ENCODE results near the gene CHMP4B.
A peak's percentile ranks its signal among the peaks of the same experiment; 100 is the strongest.
"Not testable (repeated sequence)": the region's sequence is repeated elsewhere in the genome, so short reads cannot be mapped to it uniquely, and the experiment has no call there.

CHMP4B gene

DNA sequence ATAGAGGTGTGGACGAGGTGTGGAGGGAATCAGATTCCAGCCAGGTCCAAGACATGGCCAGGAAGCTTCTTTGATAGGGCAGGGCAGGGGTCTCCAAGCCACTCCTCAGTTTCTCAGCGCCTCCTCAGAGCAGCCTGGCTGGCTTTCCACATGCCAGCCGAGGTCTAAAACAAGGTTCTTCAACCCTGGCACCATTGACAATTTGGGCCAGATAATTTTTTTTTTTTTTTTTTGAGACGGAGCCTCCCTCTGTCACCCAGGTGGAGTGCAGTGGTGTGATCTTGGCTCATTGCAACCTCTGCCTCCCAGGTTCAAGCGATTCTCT is 21.3 kb upstream of the CHMP4B start:
- no peak for DNase-seq (ENCODE audit: low read depth)

DNA sequence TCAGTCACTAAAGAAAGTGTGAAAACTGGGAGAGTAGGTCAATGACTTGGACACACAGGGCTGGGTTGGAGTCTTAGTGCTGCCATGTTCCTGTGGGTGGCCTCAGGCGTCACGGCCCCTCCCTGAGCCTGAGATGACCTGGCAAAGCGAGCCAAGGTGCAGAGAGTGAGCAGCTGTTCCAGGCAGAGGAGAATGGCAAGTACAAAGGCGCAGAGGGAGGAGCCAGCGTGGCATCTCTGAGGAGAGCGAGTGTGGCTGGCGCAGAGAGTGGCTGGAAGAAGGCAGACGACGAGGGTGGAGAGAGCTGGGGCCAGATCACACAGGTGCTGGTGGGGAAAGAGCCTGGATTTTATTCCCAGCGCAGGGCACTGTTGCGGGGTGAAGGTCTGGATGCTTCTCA is 20.6 kb upstream of the CHMP4B start:
- no peak for DNase-seq (ENCODE audit: low read depth)

DNA sequence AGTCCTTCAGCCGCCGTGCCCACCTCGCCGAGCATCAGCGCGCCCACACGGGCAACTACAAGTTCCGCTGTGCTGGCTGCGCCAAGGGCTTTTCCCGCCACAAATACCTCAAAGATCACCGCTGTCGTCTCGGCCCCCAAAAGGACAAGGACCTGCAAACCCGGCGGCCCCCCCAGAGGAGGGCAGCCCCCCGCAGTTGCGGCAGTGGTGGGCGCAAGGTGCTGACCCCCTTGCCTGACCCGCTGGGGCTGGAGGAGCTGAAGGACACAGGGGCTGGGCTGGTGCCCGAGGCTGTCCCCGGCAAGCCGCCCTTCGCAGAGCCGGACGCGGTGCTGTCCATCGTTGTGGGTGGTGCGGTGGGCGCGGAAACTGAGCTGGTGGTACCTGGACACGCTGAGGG is 20.1 kb upstream of the CHMP4B start:
- no peak for DNase-seq (ENCODE audit: low read depth)

DNA sequence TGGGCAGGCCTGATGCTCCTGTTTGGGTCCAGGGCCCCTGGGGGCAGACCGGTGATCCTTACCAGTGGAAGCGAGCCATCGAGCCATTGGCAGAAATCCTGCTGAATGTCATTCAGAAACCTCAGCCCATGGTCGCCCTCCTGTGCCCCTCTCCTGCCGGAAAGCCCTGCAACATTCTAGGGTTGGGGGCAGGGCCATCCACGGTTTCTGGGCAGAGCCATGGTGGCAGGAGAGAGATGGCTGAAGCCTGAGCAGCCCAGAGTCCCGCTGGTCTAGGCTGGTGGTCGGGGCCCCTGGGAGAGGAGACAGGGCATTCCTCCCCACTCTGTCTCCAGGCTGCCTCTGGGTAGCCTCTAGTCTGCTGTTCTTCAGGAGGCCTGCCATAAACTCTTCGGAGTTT is 19.6 kb upstream of the CHMP4B start:
- DNase-seq (ENCODE audit: low read depth) = no peak

DNA sequence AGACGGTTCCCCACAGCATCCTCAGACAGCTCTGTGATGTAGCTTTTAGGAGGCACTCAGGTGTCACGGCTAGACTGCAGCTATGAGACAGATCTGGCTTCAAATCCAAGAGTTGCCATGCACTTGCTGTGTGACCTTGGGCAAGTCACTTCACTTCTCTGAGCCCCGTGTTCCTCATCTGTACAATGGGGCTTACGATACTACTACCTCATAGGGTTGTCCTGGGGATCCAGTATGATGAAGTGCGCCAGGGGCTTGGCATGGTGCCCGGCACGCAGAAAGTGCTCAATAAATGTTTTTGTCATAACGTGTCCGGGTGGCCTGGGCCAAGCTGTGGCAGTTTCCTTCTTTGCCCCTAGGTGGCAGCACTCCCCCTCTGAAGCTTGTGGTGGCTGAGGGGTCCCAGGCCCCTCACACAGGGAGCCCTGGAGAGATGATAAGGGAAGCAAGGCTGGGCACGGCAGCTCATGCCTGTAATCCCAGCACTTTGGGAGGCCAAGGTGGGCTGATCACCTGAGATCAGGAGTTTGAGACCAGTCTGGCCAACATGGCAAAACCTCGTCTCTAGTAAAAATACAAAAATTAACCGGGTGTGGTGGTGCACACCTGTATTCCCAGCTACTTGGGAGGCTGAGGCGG is 19.1 kb upstream of the CHMP4B start:
- DNase-seq (ENCODE audit: low read depth) = peak; percentile 30

DNA sequence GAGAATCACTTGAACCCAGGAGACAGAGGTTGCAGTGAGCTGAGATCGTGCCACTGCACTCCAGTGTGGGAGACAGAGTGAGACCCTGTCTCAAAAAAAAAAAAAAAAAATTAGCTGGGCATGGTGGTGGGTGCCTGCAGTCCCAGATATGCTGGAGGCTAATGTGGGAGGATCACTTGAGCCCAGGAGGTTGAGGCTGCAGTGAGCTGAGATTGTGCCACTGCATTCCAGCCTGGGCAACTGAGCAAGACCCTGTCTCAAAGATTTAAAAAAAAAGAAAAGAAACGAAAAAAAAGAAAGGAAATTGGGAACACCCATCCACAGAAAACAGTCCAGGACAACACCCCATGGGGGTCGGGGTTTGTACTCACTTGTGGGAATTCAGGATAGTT is 18.6 kb upstream of the CHMP4B start:
- DNase-seq (ENCODE audit: low read depth) = not testable (repeated sequence)

DNA sequence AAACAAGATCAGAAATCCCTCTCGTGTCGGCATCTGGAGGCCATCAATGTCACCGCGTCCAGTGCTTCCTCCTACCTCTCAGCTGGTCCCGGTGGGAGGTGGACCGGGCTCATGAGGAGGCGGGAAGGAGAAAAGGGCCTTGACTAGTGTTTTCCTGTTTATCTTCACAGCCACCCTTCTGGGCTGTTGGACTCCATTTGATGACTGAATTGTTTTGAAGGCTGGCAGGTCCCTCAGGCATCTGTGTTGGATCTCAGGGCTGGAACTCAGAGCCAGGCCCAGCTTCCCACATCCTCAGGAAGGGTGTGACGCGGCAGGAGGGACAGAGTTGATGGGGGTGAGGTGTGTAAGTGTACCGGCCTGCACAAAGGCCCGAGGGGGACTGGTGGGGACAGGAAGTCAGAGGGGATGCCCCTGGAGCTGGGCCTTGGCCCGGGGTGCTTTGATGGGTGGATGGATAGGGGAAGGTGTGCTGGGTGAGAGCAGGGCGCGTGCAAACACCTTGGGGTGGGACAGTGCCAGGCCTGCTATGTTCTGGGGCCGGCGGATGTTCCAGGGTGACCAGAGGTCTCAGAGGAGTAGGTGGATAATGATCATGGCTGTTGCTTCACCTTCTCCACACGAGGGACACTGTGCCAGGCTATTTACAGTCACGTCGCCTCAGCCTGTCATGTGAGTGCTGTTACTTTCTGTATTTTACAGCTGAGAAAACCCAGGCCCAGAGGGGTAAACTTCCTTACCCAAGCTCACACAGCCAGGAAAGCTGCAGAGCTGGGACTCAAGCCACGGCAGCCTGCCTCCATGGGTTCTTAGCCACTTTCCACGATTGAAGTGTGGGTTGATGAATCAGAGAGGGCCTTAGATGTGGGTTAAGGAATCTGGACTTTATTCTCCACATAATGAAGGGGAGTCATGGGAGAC is 17.9 kb upstream of the CHMP4B start:
- no peak for DNase-seq (ENCODE audit: low read depth)

DNA sequence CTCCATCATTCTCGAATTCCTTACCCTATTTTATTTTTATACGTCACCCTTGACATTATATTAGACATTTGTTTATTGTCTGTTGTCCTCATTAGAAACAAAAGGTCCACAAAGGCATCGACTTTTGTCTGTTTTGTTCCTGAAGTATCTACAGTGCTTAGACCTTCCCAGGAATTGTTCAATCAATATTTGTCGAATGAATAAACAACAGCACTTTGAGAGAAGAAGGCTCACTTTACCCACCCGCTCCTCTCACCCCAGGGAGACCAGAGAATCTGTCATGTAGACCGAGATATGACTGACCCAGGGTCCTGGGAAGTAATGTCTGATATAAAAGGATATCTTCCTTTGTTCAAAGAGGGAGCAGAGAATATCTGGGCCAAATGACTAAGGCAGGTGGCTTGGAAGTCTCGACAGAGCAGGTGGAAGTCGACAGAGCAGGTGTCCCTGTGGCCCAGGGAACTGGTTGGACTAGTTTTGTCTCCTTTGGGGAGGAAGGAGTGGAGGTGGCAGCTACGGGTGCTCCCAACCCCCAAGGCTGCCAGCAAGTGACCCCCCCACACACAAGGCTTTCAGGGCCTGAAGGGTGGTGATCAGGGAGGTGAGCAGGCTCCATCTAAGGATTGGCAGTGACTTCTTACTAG is 14.8 kb upstream of the CHMP4B start:
- DNase-seq (ENCODE audit: low read depth) = no peak

DNA sequence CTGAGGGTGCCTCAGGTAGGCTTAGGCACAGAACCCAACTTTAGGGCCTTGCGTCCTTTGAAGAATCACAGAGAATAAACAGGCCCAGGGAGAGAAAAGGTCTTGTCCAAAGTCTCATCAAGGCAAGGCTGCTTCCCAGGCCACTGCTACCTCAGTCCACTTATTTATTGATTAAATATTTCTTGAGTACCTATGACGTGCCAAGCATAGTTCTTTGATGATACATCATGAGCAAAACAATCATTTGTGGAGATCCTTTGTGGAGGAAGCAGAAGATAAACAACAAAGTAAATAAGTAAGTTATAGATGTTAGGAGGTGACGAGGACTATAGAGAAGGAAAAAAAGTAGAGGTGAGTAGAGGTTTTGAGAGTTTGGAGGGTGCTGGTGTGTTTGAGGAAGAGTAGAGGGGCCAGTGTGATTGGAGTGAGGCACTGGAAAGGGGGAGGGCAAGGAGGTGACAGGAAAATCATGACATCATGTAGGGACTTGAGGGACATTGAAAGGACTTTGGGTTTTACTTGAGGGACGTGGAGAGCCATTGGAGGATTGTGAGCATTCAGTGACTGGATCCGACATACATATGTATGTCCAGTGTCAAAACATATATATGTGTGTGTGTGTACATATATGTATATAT is 14.1 kb upstream of the CHMP4B start:
- no peak for DNase-seq (ENCODE audit: low read depth)

DNA sequence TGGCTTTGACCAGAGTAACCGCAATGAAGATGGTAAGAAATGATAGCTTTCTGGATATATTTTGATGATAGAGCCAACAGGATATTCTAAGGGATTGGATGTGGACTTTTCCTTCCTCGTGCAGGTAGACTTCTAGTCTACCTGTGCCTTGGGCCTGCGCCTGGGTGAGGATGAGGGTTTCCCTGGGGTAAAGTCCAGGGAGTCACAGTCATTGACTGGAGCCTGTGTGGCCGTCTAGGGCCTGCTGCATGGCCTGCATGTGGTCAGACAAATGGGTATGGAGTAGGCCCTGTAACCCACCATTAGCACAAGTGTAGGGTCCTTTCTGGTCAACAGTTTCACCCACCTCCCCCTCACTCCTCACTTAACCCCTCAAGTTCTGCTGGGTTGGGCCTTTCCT is 12.7 kb upstream of the CHMP4B start:
- DNase-seq (ENCODE audit: low read depth) = no peak

DNA sequence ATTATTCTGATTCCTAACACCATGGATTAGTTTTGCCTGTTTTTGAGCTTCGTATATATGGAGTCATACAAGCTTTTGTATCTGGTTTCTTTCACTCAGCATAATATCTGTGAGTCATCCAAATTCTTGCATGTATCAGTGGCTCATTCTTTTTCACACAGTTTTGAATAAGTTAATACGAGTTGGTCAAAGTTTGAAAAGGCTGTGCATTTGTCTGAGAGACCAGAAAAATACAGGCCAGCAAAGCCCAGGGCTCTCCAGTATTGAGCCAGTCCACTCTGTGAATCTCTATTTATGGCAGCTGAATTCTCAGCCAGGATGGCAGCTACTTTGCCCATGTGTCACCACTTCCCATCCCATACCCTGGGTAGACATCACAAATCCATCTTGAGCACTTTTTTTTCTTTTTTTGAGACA is 7.2 kb upstream of the CHMP4B start:
- DNase-seq (ENCODE audit: low read depth) = no peak

DNA sequence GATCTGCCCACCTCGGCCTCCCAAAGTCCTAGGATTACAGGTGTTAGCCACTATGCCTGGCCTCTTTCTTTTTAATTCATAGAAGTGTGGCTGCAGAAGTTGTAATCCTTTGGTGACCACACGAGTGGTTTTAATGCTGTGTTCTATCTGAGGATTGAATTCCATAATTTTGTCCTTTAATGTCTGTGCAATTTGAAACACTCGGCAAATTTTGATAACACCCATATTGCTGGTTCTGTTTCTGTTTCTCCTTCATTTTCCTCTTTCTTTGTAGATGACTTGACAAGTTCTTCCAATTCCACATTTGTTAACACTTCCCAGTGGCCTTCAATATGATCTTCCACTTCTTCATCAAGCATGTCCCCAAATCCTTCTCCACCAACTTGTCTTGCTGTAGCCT is 2.8 kb upstream of the CHMP4B start:
- no peak for DNase-seq (ENCODE audit: low read depth)

DNA sequence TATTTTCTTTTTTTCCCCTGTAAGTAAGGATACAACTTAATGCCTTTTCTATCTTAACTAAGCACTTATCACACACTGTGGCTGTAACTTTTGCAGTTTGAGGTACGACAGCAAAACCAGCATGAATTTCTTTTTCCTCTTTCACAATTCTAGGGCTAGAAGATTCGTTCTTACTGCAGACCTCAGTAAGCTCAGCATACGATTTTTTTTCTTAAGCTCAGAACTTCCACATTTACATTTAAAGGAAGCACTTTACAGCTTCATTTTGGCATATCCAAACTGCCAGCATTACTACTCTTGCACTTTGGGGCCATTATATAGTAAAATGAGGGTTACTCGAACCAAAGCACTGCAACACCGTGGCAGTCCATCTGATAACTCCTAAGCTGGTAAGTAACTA is 889 bp upstream of the CHMP4B start:
- DNase-seq (ENCODE audit: low read depth) = no peak

DNA sequence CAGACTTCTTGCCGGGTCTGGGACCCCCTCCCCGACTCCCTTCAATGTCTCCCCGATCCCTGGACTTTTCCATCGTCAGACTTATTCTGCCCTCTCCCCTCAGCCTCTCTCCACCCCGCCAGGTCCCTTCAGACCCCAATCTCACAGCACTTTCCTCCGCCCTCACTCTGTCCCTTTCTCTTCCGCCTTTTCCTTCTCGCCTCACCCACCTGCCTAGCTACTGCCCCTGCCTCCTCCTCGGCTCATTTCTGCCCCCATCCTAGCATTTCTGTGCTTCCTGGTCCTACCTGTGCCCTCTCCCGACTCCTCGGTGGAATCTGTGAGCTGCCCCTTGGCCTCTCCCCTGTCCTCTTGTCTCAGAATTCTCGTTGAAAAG is 616 bp downstream of the CHMP4B start:
- DNase-seq (ENCODE audit: low read depth) = no peak

DNA sequence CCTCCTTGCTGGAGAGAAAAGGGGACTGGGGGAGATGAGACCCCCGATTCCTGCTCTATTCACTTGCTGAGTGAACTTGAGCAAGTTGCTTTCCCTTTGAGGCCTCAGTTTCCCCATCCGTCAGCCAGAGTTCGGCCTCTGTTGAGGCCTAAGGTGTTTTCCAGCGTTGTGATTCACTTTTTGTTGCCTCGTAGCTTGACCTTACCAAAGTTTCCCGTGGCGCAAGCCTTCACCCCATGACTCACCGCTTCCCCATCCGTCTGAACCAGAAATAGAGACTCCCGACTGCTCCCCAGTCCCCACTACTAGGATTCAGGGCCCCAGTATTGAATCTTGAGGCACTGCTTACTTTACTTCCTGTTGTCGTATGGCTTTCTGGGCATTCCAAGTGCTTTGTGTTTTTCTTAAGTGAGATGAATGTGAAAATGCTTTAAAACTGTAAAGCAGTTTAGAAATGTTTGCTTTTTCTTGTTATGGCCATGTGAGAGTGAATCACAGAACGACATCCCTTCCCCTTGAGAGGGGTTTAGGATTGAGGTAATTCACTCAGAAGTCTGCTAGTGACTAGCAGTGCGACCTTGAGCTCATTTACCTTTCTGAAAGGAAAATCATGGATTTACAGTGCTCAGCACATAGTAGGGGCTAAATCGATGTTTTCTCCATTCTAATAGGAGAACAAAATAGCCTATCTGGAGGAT is 1.2 kb downstream of the CHMP4B start:
- peak; percentile 27 for DNase-seq (ENCODE audit: low read depth)

DNA sequence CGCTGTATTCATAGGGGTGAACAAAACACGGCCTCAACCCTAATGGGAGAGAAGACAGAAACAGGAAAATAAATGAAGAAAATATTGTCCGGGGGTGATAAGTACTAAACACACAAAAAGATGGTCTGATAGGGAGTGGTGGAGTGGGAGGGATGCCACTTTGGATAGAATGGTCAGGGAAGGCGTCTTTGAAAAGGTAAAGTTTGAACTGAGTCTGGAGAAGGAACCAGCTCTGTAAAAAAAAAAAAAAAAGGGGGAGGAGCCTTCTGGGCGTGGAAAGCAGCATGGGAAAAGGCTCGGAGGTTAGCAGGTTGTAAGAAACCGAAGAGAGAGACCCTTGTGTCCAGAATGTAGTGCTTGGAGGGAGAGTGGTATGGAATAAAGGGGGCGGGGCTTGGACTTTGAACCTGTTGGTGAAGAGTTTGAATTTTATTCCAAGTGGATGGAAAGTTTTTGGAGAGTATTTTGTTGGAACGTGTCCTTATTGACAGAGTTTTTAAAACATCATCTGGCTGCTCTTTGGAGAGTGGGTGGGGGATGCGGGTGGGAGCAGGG is 1.8 kb downstream of the CHMP4B start:
- DNase-seq (ENCODE audit: low read depth) = no peak

DNA sequence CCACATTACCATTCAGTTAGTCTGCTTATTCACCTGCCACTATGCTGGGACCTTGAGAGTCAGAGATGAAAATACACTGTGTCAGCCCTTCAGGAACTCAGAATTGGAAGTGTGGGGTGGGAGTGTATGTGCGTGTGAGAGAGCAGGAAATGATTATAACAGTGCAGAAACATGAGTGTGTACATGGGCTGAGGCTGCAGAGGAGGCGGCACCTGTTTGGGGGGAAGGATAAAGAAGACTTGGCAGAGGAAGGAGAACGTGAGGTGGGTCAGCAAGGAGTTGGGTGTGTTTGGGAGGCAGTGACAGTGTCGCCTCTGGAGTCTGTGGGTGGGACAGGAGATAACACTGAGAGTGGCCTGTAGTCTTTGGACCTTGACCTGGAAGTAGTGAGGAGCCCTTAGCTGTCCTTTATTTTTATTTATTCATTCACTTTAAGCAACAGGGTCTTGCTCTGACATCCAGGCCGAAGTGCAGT is 3.1 kb downstream of the CHMP4B start:
- no peak for DNase-seq (ENCODE audit: low read depth)

DNA sequence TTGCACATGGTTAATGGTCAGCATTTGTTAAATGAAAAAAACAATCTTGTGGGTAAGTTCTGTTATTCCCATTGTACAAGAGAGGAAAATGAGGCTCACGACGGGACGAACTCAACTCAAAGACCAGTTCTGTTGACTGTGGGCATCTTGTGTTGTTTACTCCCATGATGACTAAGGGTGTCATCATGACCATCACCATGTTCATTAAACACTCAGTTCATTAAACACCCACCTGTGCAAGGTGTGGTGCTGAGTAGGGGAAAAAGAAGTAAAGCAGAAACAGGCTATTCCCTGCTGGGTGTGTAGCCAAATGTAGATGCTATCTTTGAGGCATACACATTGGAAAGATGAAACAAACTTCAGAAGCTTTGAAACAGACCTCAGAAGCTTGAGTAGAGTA is 4.5 kb downstream of the CHMP4B start:
- DNase-seq (ENCODE audit: low read depth) = no peak

DNA sequence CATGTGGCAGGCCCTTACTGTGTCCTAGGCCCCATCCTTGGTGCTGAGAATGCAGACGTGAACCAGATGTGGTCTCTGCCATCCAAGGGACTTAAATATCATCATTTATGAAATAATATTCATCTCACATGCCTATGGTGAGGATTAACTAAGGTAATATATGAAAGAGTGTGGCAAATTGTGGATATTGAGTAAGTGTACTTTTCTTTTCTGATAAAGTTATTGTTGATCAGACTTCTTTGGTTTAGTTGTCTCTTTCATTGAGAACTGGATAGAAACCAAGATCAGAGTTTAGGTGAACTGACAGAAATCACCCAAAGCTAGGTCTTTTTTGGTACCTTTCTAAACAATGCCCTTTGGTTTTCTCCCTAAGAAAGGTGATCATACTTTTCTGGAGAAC is 5.0 kb downstream of the CHMP4B start:
- no peak for DNase-seq (ENCODE audit: low read depth)

DNA sequence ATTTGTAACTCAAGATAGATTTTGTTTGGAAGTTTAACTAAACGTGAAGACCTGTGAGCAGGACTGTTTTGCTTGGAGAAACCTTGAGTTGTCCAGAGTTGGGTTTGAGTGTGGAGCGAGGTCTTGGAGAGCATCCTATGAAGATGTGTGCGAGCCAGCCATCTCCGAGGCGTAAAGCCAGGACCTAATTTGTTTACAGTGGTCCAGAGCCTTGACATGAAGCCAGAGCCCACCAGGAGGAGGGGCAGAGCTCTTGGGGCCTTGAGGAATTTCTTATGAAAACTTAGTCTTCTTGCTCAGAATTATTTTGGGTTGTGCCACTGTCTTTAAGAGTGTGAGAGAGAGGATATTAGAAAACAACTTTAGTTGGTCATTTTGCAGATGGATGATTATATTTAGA is 6.3 kb downstream of the CHMP4B start:
- DNase-seq (ENCODE audit: low read depth) = no peak

DNA sequence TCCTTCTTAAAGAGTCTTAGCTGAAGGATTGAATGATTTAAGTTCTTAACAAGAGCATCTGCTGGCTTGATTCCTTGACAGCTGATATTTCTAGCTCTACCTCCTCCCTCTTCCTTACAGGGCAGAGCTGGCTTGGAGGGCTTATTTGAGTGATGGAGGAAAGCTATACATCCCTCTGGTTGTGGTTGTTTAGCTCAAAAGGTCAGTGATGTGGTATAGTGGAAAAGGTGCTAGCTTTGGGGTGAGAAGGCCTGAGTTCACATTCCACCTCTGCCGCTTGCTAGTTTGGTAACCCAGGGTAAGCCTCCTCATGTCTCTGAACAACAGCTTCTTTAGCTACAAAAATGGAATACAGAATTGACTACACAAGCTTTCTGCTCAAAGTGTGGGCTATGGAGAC is 8.3 kb downstream of the CHMP4B start:
- DNase-seq (ENCODE audit: low read depth) = no peak

DNA sequence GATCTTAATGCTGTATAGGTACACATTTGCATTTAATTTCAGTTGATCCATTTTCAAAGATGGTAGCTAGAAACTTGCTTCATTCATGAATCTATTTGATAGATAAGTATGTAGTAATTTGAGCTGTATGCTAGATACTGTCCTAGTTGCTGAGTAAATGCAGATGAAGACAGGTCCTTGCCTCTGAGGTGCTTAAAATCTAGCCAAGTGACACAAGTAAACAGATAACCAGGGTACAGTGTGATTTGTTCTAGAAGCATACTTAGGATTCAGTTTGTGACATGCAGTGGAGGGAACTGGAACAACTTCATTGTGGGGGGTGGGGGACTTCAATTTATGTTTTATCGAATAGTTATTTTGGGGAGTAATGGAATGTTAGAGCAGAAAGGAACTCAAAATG is 9.2 kb downstream of the CHMP4B start:
- DNase-seq (ENCODE audit: low read depth) = no peak

Measured in stimulated activated CD8-positive, alpha-beta memory T cell treated with anti-CD3 and anti-CD28 coated beads, Interleukin-12 subunit alpha, Interleukin-12 subunit beta, amount 100 ng/mL, for 1 hour (primary cell).